ENCODE data around the gene SYTL3.
"Not testable (repeated sequence)": the region's sequence is repeated elsewhere in the genome, so short reads cannot be mapped to it uniquely, and the experiment has no call there.

Gene SYTL3

DNA sequence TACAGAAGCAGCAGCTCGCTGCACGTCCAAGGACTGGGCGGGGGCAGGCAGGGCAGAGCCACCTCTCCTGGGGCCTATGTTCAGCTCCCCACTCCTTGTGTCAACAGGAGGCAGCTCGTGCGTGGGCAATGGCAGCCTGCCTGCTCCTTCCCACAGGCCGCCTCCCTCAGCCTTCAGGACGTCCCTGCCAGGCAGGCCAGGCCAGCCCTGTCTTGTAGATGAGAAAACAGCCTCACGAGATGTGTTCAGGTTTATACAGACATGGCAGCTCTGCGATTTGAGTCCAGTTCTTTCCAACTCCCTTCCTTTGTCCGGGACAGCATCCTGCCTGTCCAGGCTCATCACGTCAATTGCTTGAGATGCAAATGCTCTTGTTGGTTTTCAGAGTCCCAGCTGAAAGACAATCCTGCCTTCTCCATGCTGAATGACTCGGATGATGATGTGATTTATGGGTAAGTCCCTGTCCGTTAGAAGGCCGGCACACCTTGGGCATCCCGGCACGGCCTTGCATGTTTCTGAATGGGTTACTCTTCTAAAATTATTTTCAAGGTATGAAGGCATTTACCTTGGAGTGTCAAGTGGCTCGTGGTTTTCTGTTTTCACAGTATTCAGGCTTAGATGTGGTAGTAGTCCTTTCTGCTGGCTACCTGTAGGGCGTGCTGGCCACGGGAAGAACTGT lies 18.8 kb upstream of the SYTL3 start:
- no peak for TF ChIP-seq PAX5 (IDR thresholded peaks at IDR 0.05; ENCODE audit: insufficient read depth, low read length, severe bottlenecking)
- TF ChIP-seq POU2F2 (IDR thresholded peaks at IDR 0.05; ENCODE audit: low read depth, low read length), result no peak
- no peak for TF ChIP-seq POLR2AphosphoS5 (IDR thresholded peaks at IDR 0.05; ENCODE audit: low read depth, low read length)
- no peak for TF ChIP-seq SPI1 (IDR thresholded peaks at IDR 0.05; ENCODE audit: low read depth, low read length)
- no peak for TF ChIP-seq TAF1 (IDR thresholded peaks at IDR 0.05; ENCODE audit: low read depth, low read length)
- no peak for TF ChIP-seq POLR2A (IDR thresholded peaks at IDR 0.05; ENCODE audit: low read depth, low read length)
- no peak for FAIRE-seq
- no peak for DNase-seq (ENCODE audit: insufficient read length, low spot score)

DNA sequence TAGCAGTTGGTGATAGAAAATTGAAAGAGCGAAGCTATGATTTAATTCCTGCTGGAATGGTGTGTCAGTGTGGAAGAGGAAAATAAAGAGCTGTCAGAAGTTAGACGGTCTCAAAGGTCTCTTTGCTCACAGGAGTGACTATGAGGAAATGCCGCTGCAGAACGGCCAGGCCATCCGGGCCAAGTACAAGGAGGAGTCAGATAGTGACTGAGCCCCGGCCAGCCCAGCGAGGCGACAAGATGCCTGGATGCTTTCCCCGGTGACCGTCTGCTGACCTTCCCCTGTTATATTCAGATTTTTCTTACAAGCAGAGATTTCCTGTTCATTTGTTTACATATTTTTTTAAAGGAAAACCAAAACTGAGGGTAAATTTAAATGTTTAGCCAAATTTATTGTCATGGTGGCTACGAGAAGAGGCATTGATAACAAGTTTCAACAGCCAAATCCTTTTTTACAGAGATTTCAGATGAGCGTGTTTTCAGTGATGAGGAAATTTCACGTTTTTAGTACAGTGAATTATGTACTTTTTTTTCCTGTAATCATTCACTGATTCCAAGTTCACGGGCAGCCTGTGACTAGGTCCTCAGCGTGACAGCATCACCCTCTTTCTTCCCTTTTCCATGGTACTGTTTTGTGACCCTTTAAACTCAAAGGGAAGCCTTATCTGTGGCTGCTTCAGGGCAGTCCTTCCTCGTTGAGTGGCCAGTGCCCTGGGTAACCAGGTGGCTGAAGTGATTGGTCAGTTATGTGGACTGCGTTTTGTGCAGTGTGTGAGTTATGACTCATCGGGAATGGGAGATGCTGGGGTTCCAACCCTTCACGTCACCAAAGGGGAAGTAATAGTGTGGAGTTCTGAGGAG lies 17.9 kb upstream of the SYTL3 start:
- peak; percentile 82 for FAIRE-seq
- no peak for DNase-seq (ENCODE audit: insufficient read length, low spot score)
- TF ChIP-seq TAF1 (IDR thresholded peaks at IDR 0.05; ENCODE audit: low read depth, low read length) (no peak), PAX5 (IDR thresholded peaks at IDR 0.05; ENCODE audit: insufficient read depth, low read length, severe bottlenecking) (no peak), POLR2AphosphoS5 (IDR thresholded peaks at IDR 0.05; ENCODE audit: low read depth, low read length) (no peak), POLR2A (IDR thresholded peaks at IDR 0.05; ENCODE audit: low read depth, low read length) (no peak), POU2F2 (IDR thresholded peaks at IDR 0.05; ENCODE audit: low read depth, low read length) (no peak), SPI1 (IDR thresholded peaks at IDR 0.05; ENCODE audit: low read depth, low read length) (no peak)

DNA sequence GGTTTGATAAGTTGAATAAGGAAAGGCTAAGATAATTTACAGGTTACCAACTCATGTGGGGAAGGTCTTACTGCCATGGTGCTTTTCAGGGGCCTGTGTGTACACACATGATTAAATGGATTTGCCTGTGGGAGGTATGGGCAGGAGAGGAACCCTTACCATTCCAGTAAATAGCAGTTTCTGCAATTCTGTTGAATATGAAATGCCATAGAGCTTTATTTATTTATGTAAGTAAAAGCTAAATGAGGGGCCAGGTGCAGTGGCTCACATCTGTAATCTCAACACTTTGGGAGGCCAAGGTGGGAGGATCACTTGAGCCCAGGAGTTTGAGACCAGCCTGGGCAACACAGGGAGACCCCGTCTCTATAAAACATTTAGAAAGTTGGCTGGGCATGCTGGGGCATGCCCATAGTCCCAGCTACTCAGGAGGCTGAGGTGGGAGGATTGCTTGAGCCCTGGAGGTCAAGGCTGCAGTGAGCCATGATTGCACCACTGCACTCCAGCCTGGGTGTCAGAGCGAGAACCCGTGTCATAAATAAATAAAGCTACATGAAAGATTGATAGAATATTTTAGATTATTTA lies 17.2 kb upstream of the SYTL3 start:
- FAIRE-seq; DNase-seq (ENCODE audit: insufficient read length, low spot score): not testable (repeated sequence)

DNA sequence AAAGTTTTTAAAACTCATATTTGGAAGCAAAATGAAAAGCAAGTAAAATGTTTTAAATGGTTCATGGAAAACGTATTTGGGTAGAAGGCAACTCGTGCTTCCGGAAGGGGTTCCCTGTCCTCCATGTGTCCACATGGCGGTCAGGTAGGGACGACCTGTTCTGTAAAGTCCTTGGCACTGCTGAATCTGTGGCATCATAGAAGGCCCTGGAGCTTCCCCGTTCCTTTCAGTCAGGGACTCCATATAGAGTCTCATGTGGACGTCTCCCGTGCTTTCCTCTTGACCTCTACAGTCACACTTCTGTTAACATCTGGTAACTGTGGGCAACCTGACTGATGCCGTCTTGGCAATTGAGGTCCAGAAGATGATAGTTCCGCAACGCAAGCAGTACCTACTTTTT lies 16.7 kb upstream of the SYTL3 start:
- FAIRE-seq, result no peak
- DNase-seq (ENCODE audit: insufficient read length, low spot score), result no peak
- no peak for TF ChIP-seq POLR2A (IDR thresholded peaks at IDR 0.05; ENCODE audit: low read depth, low read length)
- no peak for TF ChIP-seq PAX5 (IDR thresholded peaks at IDR 0.05; ENCODE audit: insufficient read depth, low read length, severe bottlenecking)
- no peak for TF ChIP-seq TAF1 (IDR thresholded peaks at IDR 0.05; ENCODE audit: low read depth, low read length)
- TF ChIP-seq POLR2AphosphoS5 (IDR thresholded peaks at IDR 0.05; ENCODE audit: low read depth, low read length), result no peak
- no peak for TF ChIP-seq SPI1 (IDR thresholded peaks at IDR 0.05; ENCODE audit: low read depth, low read length)
- no peak for TF ChIP-seq POU2F2 (IDR thresholded peaks at IDR 0.05; ENCODE audit: low read depth, low read length)

DNA sequence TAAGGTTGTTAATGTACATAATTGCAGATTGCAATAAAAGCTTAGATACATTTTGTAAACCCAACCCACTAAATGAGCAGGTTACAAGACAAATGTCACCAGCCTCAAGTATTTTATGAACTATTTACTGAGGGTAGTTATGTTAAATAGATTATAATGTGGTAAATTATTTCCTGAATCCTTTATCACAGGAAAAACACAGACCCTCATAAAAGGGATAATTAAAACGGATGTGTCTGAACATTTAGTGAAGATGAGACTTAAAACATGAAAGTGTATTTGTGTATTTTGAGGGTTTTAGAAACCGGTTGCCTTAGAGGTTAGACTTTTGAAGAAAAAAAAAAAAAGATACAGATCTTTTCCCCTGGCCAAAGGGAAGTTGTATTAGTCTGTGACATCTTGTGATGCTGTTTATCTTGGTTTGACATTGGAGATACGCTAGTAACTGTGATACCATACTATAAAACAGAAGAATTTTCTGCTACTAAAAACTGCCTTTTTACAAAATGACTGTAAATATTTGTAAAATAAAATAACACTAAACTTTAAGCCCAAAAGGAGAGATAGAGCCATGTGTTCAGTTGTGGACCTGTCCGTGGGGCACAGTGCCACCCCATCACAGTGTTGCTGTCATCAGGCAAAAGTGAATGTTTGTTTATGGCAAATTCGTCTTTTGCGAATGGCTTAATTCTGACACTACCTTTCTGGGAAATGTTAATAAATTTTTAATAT lies 15.0 kb upstream of the SYTL3 start:
- DNase-seq (ENCODE audit: insufficient read length, low spot score) (no peak), FAIRE-seq (no peak)
- TF ChIP-seq TAF1 (IDR thresholded peaks at IDR 0.05; ENCODE audit: low read depth, low read length) (no peak), POU2F2 (IDR thresholded peaks at IDR 0.05; ENCODE audit: low read depth, low read length) (no peak), PAX5 (IDR thresholded peaks at IDR 0.05; ENCODE audit: insufficient read depth, low read length, severe bottlenecking) (no peak), SPI1 (IDR thresholded peaks at IDR 0.05; ENCODE audit: low read depth, low read length) (no peak), POLR2AphosphoS5 (IDR thresholded peaks at IDR 0.05; ENCODE audit: low read depth, low read length) (no peak)

DNA sequence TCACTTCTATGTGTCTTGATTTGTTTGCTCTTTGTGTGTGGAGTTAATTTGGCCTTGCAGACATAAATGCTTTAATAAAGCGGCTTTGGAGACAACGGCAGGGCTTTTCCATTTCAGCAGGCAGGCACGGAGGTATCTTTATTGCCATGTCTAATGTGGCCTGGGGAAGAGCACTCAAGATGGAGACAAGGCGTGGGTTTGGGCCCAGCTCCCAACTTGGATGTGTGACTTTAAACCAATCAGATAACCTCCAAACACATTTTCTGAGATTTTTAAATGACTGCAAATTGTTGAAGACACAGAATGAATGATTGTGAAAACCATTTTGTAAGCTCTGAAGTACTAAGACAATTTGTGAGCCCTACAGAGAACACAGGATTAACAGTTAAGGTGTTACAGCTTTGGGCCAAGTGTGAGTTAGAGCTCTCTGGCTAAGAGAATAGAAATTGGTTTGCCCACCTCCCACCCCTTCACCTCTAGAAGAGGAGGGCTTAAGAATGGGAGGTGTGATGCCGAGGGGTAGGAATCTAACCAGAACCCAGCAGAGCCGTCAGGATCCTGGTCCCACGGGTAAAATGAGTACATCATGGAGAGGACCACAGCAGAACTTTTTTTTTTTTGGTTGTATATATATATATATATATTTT lies 14.3 kb upstream of the SYTL3 start:
- DNase-seq (ENCODE audit: insufficient read length, low spot score) (no peak), FAIRE-seq (no peak)
- TF ChIP-seq PAX5 (IDR thresholded peaks at IDR 0.05; ENCODE audit: insufficient read depth, low read length, severe bottlenecking) (no peak), POLR2A (IDR thresholded peaks at IDR 0.05; ENCODE audit: low read depth, low read length) (no peak), POLR2AphosphoS5 (IDR thresholded peaks at IDR 0.05; ENCODE audit: low read depth, low read length) (no peak), POU2F2 (IDR thresholded peaks at IDR 0.05; ENCODE audit: low read depth, low read length) (no peak), TAF1 (IDR thresholded peaks at IDR 0.05; ENCODE audit: low read depth, low read length) (no peak), SPI1 (IDR thresholded peaks at IDR 0.05; ENCODE audit: low read depth, low read length) (no peak)

DNA sequence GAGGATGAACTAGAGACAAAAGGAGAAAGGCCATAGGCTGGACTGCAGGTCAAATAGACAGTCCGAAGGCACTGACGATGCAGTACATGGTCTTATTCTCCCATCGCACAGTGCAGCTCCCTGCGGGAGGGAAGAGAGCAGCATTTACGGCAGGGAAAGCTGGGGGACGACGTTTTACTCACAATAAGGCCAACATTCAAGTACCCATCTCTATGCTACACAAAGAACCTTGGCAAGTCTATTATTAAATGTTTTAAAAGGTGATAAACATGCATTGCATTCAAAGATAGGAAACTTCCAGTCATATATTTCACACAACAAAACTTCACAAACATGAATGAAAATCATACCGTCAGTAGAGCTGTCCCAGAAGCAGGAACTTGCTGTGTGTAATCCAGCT lies 13.1 kb upstream of the SYTL3 start:
- DNase-seq (ENCODE audit: insufficient read length, low spot score) (no peak), FAIRE-seq (no peak)
- TF ChIP-seq SPI1 (IDR thresholded peaks at IDR 0.05; ENCODE audit: low read depth, low read length) (no peak), POU2F2 (IDR thresholded peaks at IDR 0.05; ENCODE audit: low read depth, low read length) (no peak), PAX5 (IDR thresholded peaks at IDR 0.05; ENCODE audit: insufficient read depth, low read length, severe bottlenecking) (no peak), POLR2AphosphoS5 (IDR thresholded peaks at IDR 0.05; ENCODE audit: low read depth, low read length) (no peak), POLR2A (IDR thresholded peaks at IDR 0.05; ENCODE audit: low read depth, low read length) (no peak), TAF1 (IDR thresholded peaks at IDR 0.05; ENCODE audit: low read depth, low read length) (no peak)

DNA sequence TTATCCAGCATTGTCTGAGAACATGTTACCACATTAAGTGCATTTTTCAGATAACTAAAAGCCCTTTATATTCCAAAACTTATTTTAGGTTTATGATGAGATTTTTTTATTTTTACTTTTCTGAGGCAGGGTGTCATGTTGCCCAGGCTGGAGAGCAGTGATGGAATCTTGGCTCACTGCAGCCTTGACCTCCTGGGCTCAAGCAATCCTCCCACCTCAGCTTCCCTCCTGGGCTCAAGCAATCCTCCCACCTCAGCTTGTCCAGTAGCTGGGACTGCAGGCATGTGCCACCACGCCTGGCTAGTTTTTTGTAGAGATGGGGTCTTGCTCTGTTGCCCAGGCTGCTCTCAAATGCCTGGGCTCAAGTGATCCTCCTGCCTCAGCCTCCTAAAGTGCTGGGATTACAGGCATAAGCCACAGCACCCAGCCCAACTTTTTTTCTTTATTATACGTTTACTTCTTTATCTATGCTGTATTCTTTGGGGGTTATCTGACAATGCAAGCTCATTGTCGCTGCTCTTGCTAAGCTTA lies 11.5 kb upstream of the SYTL3 start:
- TF ChIP-seq TAF1 (IDR thresholded peaks at IDR 0.05; ENCODE audit: low read depth, low read length) (no peak), POLR2AphosphoS5 (IDR thresholded peaks at IDR 0.05; ENCODE audit: low read depth, low read length) (no peak), PAX5 (IDR thresholded peaks at IDR 0.05; ENCODE audit: insufficient read depth, low read length, severe bottlenecking) (no peak), POLR2A (IDR thresholded peaks at IDR 0.05; ENCODE audit: low read depth, low read length) (no peak), SPI1 (IDR thresholded peaks at IDR 0.05; ENCODE audit: low read depth, low read length) (no peak), POU2F2 (IDR thresholded peaks at IDR 0.05; ENCODE audit: low read depth, low read length) (no peak)
- no peak for DNase-seq (ENCODE audit: insufficient read length, low spot score)
- FAIRE-seq, result no peak
